ENCODE measurements around the gene PNP. TPM values are rescaled to one million over a fixed set of nuclear protein-coding genes. Genes with fewer than 3 reads are reported as not detected.

Gene PNP
- total and polyA plus RNA-seq, 2 of the 8 experiments (the other 6 are each of a cell fraction or from before 2014, with no cell fraction given) = 108 to 130 TPM

GRCh38 chr14:20489093-20489994, 20.1 kb downstream of the PNP start:
- FAIRE-seq (no peak), DNase-seq (ENCODE audit: low read depth in 1 of 2, low spot score in 2 of 2) (no peak)
- no peak overlapping the region for H3K4ac ChIP-seq (replicated peaks; ENCODE audit: insufficient read length, low read depth, low read length)
- H2BK20ac ChIP-seq (ENCODE audit: low read length) = no peak overlapping the region; the same call in 1 of the 2 replicates
- no peaks in the 10 kb centered on the region for H3K79me1 ChIP-seq (ENCODE audit: low read depth, low read length)
- H4K5ac ChIP-seq (ENCODE audit: insufficient read length, low read depth, low read length) = peak overlapping the region; percentile 21
- H3K14ac ChIP-seq (ENCODE audit: insufficient read length) = no peak overlapping the region
- H3K36me3 ChIP-seq (ENCODE audit: control insufficient read depth in 2 of 4, insufficient read depth in 4 of 4, low read length in 3 of 4) = no peaks in the 10 kb centered on the region
- no peaks in the 10 kb centered on the region for H3K27me3 ChIP-seq (replicated peaks in 1 of 4; ENCODE audit: control insufficient read depth in 3 of 4, extremely low read depth in 1 of 4, insufficient read depth in 3 of 4, low read length in 3 of 4)
- ChIA-PET POLR2A (ENCODE audit: partially characterized antibody) (interaction anchor here (0.8 to 1.5 kb wide), 6 partner anchors 11 to 34 kb away, joined by 3 to 6 read pairs (median 4); partner anchors contain the start of genes APEX1 and PNP), CTCF (ENCODE audit: partially characterized antibody) (interaction anchor here (1.0 to 7.5 kb wide), 6 partner anchors 41 to 117 kb away, joined by 3 to 114 read pairs (median 5); no protein-coding TSS in a partner anchor)
- H4K91ac ChIP-seq (replicated peaks; ENCODE audit: insufficient read length, low read length) = peak overlapping the region; percentile 20
- H3K9me3 ChIP-seq (ENCODE audit: insufficient read depth in 2 of 2, low read depth in 1 of 2, low read length in 1 of 2) = no peaks in the 10 kb centered on the region
- peaks cover 2% of the 10 kb centered on the region; the same call in 1 of the 2 replicates for H3K23me2 ChIP-seq (ENCODE audit: low read depth, low read length)
- no peaks in the 10 kb centered on the region for H4K20me1 ChIP-seq (replicated peaks in 1 of 2; ENCODE audit: control insufficient read depth in 1 of 2, insufficient read depth in 2 of 2, low read length in 2 of 2)
- H3K56ac ChIP-seq (replicated peaks; ENCODE audit: insufficient read length, low read depth, low read length) = no peak overlapping the region
- no peak overlapping the region for H2BK15ac ChIP-seq (ENCODE audit: low read length)
- WGBS, 2 experiments (ENCODE audit: extremely low coverage in 1 of 2, insufficient coverage in 1 of 2, insufficient read length in 1 of 2, insufficient replicate concordance in 2 of 2, low coverage in 1 of 2, low lambda C conversion rate in 2 of 2, missing lambda C conversion rate in 1 of 2) = 77% methylated on average over 6 of the region's 6 CpGs; no CpG with 5 or more reads in 1 of the 2 experiments
- H3K4me2 ChIP-seq (ENCODE audit: insufficient read depth in 1 of 2, low read depth in 2 of 2, low read length in 2 of 2) = no peak overlapping the region
- H2AFZ ChIP-seq (ENCODE audit: low read length) = peak overlapping the region; percentile 92
- no peak overlapping the region for H3K4me3 ChIP-seq (ENCODE audit: extremely low read depth in 1 of 4, insufficient read depth in 2 of 4, low read depth in 3 of 4, low read length in 4 of 4)
- no peak overlapping the region for H2BK5ac ChIP-seq (ENCODE audit: low read depth, low read length)
- H3K79me2 ChIP-seq (ENCODE audit: control insufficient read depth in 1 of 2, insufficient read depth in 2 of 2, low read length in 2 of 2) = no peaks in the 10 kb centered on the region
- H2BK120ac ChIP-seq (replicated peaks; ENCODE audit: low read depth, low read length) = no peak overlapping the region
- H3K23ac ChIP-seq (ENCODE audit: insufficient read length) = no peak overlapping the region
- H2AK5ac ChIP-seq (ENCODE audit: low read depth, low read length) = peak overlapping the region; percentile 18; the same call in 1 of the 2 replicates
- H3K18ac ChIP-seq (ENCODE audit: extremely low read depth, low read length) = no peak overlapping the region
- no peak overlapping the region; a peak in 1 of 7 replicates for H3K9ac ChIP-seq (replicated peaks in 1 of 4; ENCODE audit: extremely low read depth in 1 of 4, low read depth in 3 of 4, low read length in 3 of 4)
- no peak overlapping the region for H3K27ac ChIP-seq (ENCODE audit: low read depth, low read length)
- H4K8ac ChIP-seq (ENCODE audit: extremely low read depth, insufficient read depth, low read length) = 0 out of 2 replicates have a peak overlapping the region, but pooled peaks have one; percentile 22
- H2BK12ac ChIP-seq (ENCODE audit: low read depth, low read length) = no peak overlapping the region
- peaks cover 0 to 8% (median 3%) of the 10 kb centered on the region in 4 experiments; a peak in 2 of 7 replicates for H3K4me1 ChIP-seq (replicated peaks in 1 of 4; ENCODE audit: control insufficient read depth in 3 of 4, insufficient read depth in 4 of 4, low read length in 3 of 4)
- TF ChIP-seq TAF1 (IDR thresholded peaks at IDR 0.05; ENCODE audit: low read depth, low read length) = no peak
- no peak for TF ChIP-seq CTCF (IDR thresholded peaks at IDR 0.05; ENCODE audit: control extremely low read depth in 1 of 3, insufficient read depth in 1 of 3, low read depth in 1 of 3, low read length in 3 of 3)
- no peak for TF ChIP-seq NRF1 (IDR thresholded peaks at IDR 0.05; ENCODE audit: low read depth, low read length)
- TF ChIP-seq TEAD4 (IDR thresholded peaks at IDR 0.05; ENCODE audit: low read depth, low read length) = no peak
- TF ChIP-seq E2F6 (IDR thresholded peaks at IDR 0.05) = no peak
- no peak for TF ChIP-seq ASH2L (IDR thresholded peaks at IDR 0.05; ENCODE audit: low read length)
- TF ChIP-seq USF2 (IDR thresholded peaks at IDR 0.05; ENCODE audit: low read length) = no peak
